ENCODE measurements around the gene CCER1. TPM values are rescaled to one million over a fixed set of nuclear protein-coding genes. Genes with fewer than 3 reads are reported as not detected.

Gene CCER1
- total RNA-seq, 2 experiments from 2014 or later, result not detected

- no peak overlapping the region for H3K4me3 ChIP-seq (ENCODE audit: low read length)
- Mint-ChIP-seq H3K9me3 (no peaks in the 10 kb centered on the region), H3K27ac (no peak overlapping the region), H3K4me3 (no peak overlapping the region), H3K36me3 (ENCODE audit: low read depth) (no peaks in the 10 kb centered on the region), H3K27me3 (no peaks in the 10 kb centered on the region), H3K4me1 (ENCODE audit: low read depth) (no peaks in the 10 kb centered on the region)
- DNase-seq (no peak), ATAC-seq (ENCODE audit: poor library complexity) (no peak)
- no peaks in the 10 kb centered on the region for H3K9me3 ChIP-seq (ENCODE audit: control insufficient read depth in 1 of 2, insufficient read depth in 1 of 2, low read length in 2 of 2)
- no peak overlapping the region for H3K27ac ChIP-seq (ENCODE audit: low read depth in 1 of 2, low read length in 2 of 2)
- no peaks in the 10 kb centered on the region for H3K4me1 ChIP-seq (ENCODE audit: insufficient read depth, low read length)
- POLR2A ChIA-PET, result no interaction called here
- intact Hi-C loops (cut with DNase I, micrococcal nuclease), result no loop called here
- no peaks in the 10 kb centered on the region for H3K36me3 ChIP-seq (ENCODE audit: insufficient read depth, low read length)
- no peak for TF ChIP-seq CTCF (IDR thresholded peaks at IDR 0.05)
- H3K27me3 ChIP-seq (ENCODE audit: control insufficient read depth in 1 of 2, insufficient read depth in 2 of 2, low read length in 2 of 2), result no peaks in the 10 kb centered on the region
- CTCF ChIA-PET, result no interaction called here
These were observed 45.0 kb upstream of the CCER1 start for GRCh38 chr12:90999966-91000365.

DNA sequence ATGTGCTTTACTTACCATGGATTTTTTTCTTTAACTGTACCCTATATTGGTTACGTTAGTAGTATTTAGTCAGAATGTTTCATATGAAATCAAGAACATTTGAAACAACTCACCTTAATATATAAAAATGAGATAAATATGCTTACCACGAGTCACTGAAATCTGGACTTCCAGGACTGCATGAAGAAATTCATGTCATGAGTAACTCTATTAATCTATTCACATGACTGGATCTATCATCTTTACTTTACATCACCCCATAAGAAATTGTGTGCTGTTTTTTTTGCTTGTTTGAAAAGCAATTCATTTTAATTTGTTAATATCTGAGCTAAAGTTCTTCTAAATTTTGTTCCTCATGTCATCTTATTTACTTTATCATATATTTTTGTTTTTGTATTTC is 44.6 kb upstream of the CCER1 start:
- CTCF ChIA-PET, result no interaction called here
- no peak overlapping the region for H3K27ac Mint-ChIP-seq

DNA sequence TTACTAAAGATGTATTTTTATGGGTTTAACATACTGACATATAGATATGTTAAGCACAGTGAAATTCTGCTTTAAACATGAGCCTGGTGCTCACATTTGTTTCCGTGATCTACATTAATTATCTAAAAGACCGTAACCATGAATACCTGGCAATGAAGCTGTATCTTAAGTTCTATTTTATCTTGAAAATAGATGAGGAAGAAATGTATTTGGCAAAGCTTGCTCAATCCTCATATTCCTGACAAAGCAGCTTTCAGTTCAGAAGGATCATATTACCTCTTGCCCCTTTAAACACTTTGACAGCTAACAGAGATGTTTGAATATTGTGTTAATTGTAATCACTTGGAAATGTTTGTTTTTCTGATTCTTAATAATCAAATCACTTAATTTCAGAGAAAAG is 40.0 kb upstream of the CCER1 start:
- Histone ChIP-seq H3K9me3 (ENCODE audit: control insufficient read depth in 1 of 2, insufficient read depth in 1 of 2, low read length in 2 of 2) (no peaks in the 10 kb centered on the region), H3K36me3 (ENCODE audit: insufficient read depth, low read length) (no peaks in the 10 kb centered on the region), H3K4me1 (ENCODE audit: insufficient read depth, low read length) (no peaks in the 10 kb centered on the region), H3K4me3 (ENCODE audit: low read length) (no peak overlapping the region), H3K27me3 (ENCODE audit: control insufficient read depth in 1 of 2, insufficient read depth in 2 of 2, low read length in 2 of 2) (no peaks in the 10 kb centered on the region), H3K27ac (ENCODE audit: low read depth in 1 of 2, low read length in 2 of 2) (no peak overlapping the region)
- Mint-ChIP-seq H3K9me3 (no peaks in the 10 kb centered on the region), H3K4me1 (ENCODE audit: low read depth) (no peaks in the 10 kb centered on the region), H3K27ac (no peak overlapping the region), H3K4me3 (no peak overlapping the region), H3K36me3 (ENCODE audit: low read depth) (no peaks in the 10 kb centered on the region), H3K27me3 (no peaks in the 10 kb centered on the region)
- DNase-seq, result no peak
- CTCF ChIA-PET, result no interaction called here
- POLR2A ChIA-PET, result no interaction called here
- TF ChIP-seq CTCF (IDR thresholded peaks at IDR 0.05), result no peak
- ATAC-seq (ENCODE audit: poor library complexity), result no peak
- intact Hi-C loops (cut with DNase I, micrococcal nuclease), result no loop called here

More for the DNA sequence above, 44.6 kb upstream of the CCER1 start:
- no peak for TF ChIP-seq CTCF (IDR thresholded peaks at IDR 0.05)
- Histone ChIP-seq H3K27me3 (ENCODE audit: control insufficient read depth in 1 of 2, insufficient read depth in 2 of 2, low read length in 2 of 2) (no peaks in the 10 kb centered on the region), H3K4me3 (ENCODE audit: low read length) (no peak overlapping the region), H3K9me3 (ENCODE audit: control insufficient read depth in 1 of 2, insufficient read depth in 1 of 2, low read length in 2 of 2) (no peaks in the 10 kb centered on the region), H3K27ac (ENCODE audit: low read depth in 1 of 2, low read length in 2 of 2) (no peak overlapping the region), H3K4me1 (ENCODE audit: insufficient read depth, low read length) (no peaks in the 10 kb centered on the region), H3K36me3 (ENCODE audit: insufficient read depth, low read length) (no peaks in the 10 kb centered on the region)
- DNase-seq (no peak), ATAC-seq (ENCODE audit: poor library complexity) (no peak)
- H3K27me3 Mint-ChIP-seq, result no peaks in the 10 kb centered on the region
- POLR2A ChIA-PET, result no interaction called here
- H3K36me3 Mint-ChIP-seq (ENCODE audit: low read depth), result no peaks in the 10 kb centered on the region
- no peaks in the 10 kb centered on the region for H3K9me3 Mint-ChIP-seq
- intact Hi-C loops (cut with DNase I, micrococcal nuclease), result no loop called here
- H3K4me1 Mint-ChIP-seq (ENCODE audit: low read depth), result no peaks in the 10 kb centered on the region
- H3K4me3 Mint-ChIP-seq, result no peak overlapping the region

Measured in CD4-positive, alpha-beta T cell (primary cell).